ENCODE data around the gene TLE2. TPM values are rescaled to one million over a fixed set of nuclear protein-coding genes. Genes with fewer than 3 reads are reported as not detected.

The TLE2 gene
- total and polyA plus RNA-seq, 2 donors (not counting 3 experiments of a cell fraction or from before 2014, with no cell fraction given), result 32.0 to 38.8 TPM

- Histone ChIP-seq H3K4me3 (replicated peaks in 1 of 3; ENCODE audit: insufficient read depth in 1 of 3, low read depth in 1 of 3, low read length in 3 of 3) (no peak overlapping the region), H4K20me1 (replicated peaks; ENCODE audit: control insufficient read depth, extremely low read depth, insufficient read depth, low read length) (no peaks in the 10 kb centered on the region), H2AFZ (ENCODE audit: low read depth, low read length) (no peak overlapping the region), H3K27ac (ENCODE audit: insufficient read depth, low read depth, low read length) (no peak overlapping the region), H3K9me1 (replicated peaks; ENCODE audit: control insufficient read depth, extremely low read depth, insufficient read depth, low read length) (no peaks in the 10 kb centered on the region), H3K36me3 (ENCODE audit: control insufficient read depth in 2 of 2, extremely low read depth in 1 of 2, insufficient read depth in 2 of 2, low read length in 2 of 2) (no peaks in the 10 kb centered on the region), H3K4me2 (ENCODE audit: insufficient read depth, low read length) (no peak overlapping the region), H3K9ac (replicated peaks; ENCODE audit: extremely low read depth, insufficient read depth, low read length) (no peak overlapping the region), H3K27me3 (ENCODE audit: control insufficient read depth in 2 of 2, insufficient read depth in 2 of 2, low read length in 2 of 2) (peaks cover 1 to 4% of the 10 kb centered on the region in 2 experiments), H3K9me3 (replicated peaks; ENCODE audit: control insufficient read depth, insufficient read depth, low read length) (no peaks in the 10 kb centered on the region), H3K79me2 (ENCODE audit: control insufficient read depth, insufficient read depth, low read length) (no peaks in the 10 kb centered on the region), H3K4me1 (ENCODE audit: control insufficient read depth, extremely low read depth, insufficient read depth, low read length) (peaks cover 2% of the 10 kb centered on the region)
- FAIRE-seq, result no peak
- no peak for DNase-seq (ENCODE audit: low read depth, low spot score)
- POLR2A ChIA-PET, result no interaction called here
- dilution Hi-C loops (cut with MboI; ENCODE audit: extremely low pct_ligation_motif_present, low sequenced_read_pairs), result no loop called here
- no TSS peak for BruUV-seq (replicated peaks)
- TF ChIP-seq MAX (IDR thresholded peaks at IDR 0.05; ENCODE audit: insufficient read depth, insufficient read length), result no peak
- TF ChIP-seq EZH2 (IDR thresholded peaks at IDR 0.05; ENCODE audit: borderline replicate concordance, low read depth, low read length, severe bottlenecking), result no peak
- no peak for TF ChIP-seq CTCF (IDR thresholded peaks at IDR 0.05; ENCODE audit: extremely low read depth in 1 of 2, insufficient read depth in 1 of 2, low read depth in 1 of 2, low read length in 2 of 2)
- no peak for TF ChIP-seq POLR2AphosphoS5 (IDR thresholded peaks at IDR 0.05; ENCODE audit: insufficient read depth, low read depth, low read length)
- TF ChIP-seq MYC (IDR thresholded peaks at IDR 0.05; ENCODE audit: low read depth, low read length), result no peak
- TF ChIP-seq FOS (IDR thresholded peaks at IDR 0.05; ENCODE audit: borderline replicate concordance, insufficient read depth, low read length), result no peak
- no peak for TF ChIP-seq GATA2 (IDR thresholded peaks at IDR 0.05; ENCODE audit: insufficient read depth, insufficient read length, low read depth, low read length)
- TF ChIP-seq JUN (IDR thresholded peaks at IDR 0.05; ENCODE audit: borderline replicate concordance, insufficient read depth, insufficient read length, low read depth), result no peak
- TF ChIP-seq POLR2A (IDR thresholded peaks at IDR 0.05; ENCODE audit: low read depth, low read length), result no peak
- intact Hi-C loops (cut with micrococcal nuclease), result no loop called here
- CTCF ChIA-PET, result interaction anchor here (0.7 to 1.5 kb wide), 2 partner anchors 79 to 280 kb away, joined by 3 to 5 read pairs; no protein-coding TSS in a partner anchor
These were observed 3.6 kb downstream of the TLE2 start for GRCh38 chr19:3025549-3025886.

Data from endothelial cell of umbilical vein (primary cell).